A673 (cell line): Measurements from ENCODE around the gene TGM2.

Source experiments
- CTCF ChIP-seq: fragments of 300-800, 200-600 bp; sonication (generic); conservative IDR thresholded peaks from 2 replicates; pipeline ENCODE4 v1.5.1; 2017; ENCODE audit warnings: low read depth, mild to moderate bottlenecking, antibody characterized with exemption, low read length, moderate library complexity, mixed read lengths
- EZH2 ChIP-seq: fragments of 200-600 bp; sonication (generic); IDR thresholded peaks from 2 replicates; pipeline ENCODE4 v1.6.1; 2017; ENCODE audit warnings: borderline replicate concordance, low read depth, mild to moderate bottlenecking, mixed read lengths, antibody characterized with exemption, low read length; ENCODE audit not compliant: poor library complexity, severe bottlenecking

GRCh38 chr20:38151455-38151854 is 13.6 kb downstream of the TGM2 start:
- no peak for TF ChIP-seq CTCF
- no peak for TF ChIP-seq EZH2
